OCI-LY1 (cell line): ENCODE results near the gene IMMT.

ENCODE experiments used
- EZH2 ChIP-seq: fragments of 200-600 bp; sonication (generic), shearing (Covaris generic); IDR thresholded peaks from 2 replicates; pipeline ENCODE4 v1.8.0; 2017; ENCODE audit warnings: borderline replicate concordance, mixed run types, mild to moderate bottlenecking, antibody characterized with exemption, low read length, moderate library complexity, mixed read lengths
- TF ChIP-seq, protein P1 (sequence below): fragments of 200-600 bp; sonication (generic), shearing (Covaris generic); IDR thresholded peaks from 2 replicates; pipeline ENCODE4 v1.5.1; 2017; ENCODE audit warnings: mild to moderate bottlenecking, antibody characterized with exemption, low read length, moderate library complexity, mixed read lengths

DNA sequence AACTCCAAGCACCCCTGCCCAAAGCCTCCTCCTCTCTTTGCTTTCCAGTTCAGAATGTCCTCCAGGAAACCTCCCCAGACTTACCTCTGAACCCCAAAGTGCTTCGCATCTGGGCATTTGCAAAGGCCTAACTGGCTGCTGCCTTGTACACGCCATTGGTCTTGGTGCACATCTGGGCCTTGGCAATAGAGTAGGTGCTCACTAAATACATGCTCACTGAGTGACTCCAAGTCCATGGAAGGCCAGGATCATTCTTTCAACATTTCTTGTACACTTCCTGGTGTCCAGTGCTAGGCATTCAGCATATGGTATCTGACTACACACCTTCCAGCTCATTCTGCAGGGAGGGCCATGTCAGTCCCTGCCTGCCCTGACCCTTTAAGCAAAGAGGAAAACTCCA, 32.4 kb upstream of the IMMT start:
- TF ChIP-seq, protein P1, sequence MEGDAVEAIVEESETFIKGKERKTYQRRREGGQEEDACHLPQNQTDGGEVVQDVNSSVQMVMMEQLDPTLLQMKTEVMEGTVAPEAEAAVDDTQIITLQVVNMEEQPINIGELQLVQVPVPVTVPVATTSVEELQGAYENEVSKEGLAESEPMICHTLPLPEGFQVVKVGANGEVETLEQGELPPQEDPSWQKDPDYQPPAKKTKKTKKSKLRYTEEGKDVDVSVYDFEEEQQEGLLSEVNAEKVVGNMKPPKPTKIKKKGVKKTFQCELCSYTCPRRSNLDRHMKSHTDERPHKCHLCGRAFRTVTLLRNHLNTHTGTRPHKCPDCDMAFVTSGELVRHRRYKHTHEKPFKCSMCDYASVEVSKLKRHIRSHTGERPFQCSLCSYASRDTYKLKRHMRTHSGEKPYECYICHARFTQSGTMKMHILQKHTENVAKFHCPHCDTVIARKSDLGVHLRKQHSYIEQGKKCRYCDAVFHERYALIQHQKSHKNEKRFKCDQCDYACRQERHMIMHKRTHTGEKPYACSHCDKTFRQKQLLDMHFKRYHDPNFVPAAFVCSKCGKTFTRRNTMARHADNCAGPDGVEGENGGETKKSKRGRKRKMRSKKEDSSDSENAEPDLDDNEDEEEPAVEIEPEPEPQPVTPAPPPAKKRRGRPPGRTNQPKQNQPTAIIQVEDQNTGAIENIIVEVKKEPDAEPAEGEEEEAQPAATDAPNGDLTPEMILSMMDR, result no peak
- TF ChIP-seq EZH2, result no peak
